H1 (cell line): ENCODE measurements around the gene ADAM12.

Source experiments
- CEBPB ChIP-seq: IDR thresholded peaks from 2 replicates; pipeline ENCODE4 v1.6.1; 2012; ENCODE audit warnings: low read depth, low read length
- CTCF ChIP-seq, 3 experiments: IDR thresholded peaks; 1 replicate in 2 of 3; 2 replicates in 1 of 3; pipeline versions ENCODE4 v1.5.1 to v1.6.1; 2011; ENCODE audit warnings: low read length in 3 of 3, mild to moderate bottlenecking in 3 of 3, inconsistent platforms in 2 of 3, low read depth in 1 of 3, moderate library complexity in 1 of 3; ENCODE audit not compliant: insufficient read depth in 1 of 3; ENCODE audit errors: control extremely low read depth in 1 of 3
- EP300 ChIP-seq, 2 experiments: IDR thresholded peaks; 1 replicate in 1 of 2; 2 replicates in 1 of 2; pipeline ENCODE4 v1.6.1; 2011 to 2012; ENCODE audit warnings: low read depth in 2 of 2, low read length in 2 of 2, mild to moderate bottlenecking in 2 of 2, borderline replicate concordance in 1 of 2, inconsistent platforms in 1 of 2, moderate library complexity in 1 of 2
- KDM1A ChIP-seq: fragments of 200-600, 300-600 bp; sonication (generic); IDR thresholded peaks from 2 replicates; pipeline ENCODE4 v1.7.1; 2016; ENCODE audit warnings: mild to moderate bottlenecking, low read length, borderline replicate concordance
- MAFK ChIP-seq: IDR thresholded peaks from 2 replicates; pipeline ENCODE4 v1.6.1; 2012; ENCODE audit warnings: low read depth, mild to moderate bottlenecking, improper control_type of control experiment, low read length
- NRF1 ChIP-seq: IDR thresholded peaks from 2 replicates; pipeline ENCODE4 v1.6.1; 2011; ENCODE audit warnings: mild to moderate bottlenecking, low read depth, low read length, improper control_type of control experiment
- POLR2A ChIP-seq, 2 experiments: IDR thresholded peaks; 1 replicate in 1 of 2; 2 replicates in 1 of 2; pipeline ENCODE4 v1.6.1; 2011; ENCODE audit warnings: low read depth in 2 of 2, low read length in 2 of 2, mild to moderate bottlenecking in 2 of 2; ENCODE audit errors: control extremely low read depth in 1 of 2
- POLR2AphosphoS5 ChIP-seq: IDR thresholded peaks from 2 replicates; pipeline ENCODE4 v1.6.1; 2011; ENCODE audit warnings: low read depth, low read length
- RAD21 ChIP-seq, 2 experiments: IDR thresholded peaks in 1 of 2; conservative IDR thresholded peaks in 1 of 2; 2 replicates each; pipeline ENCODE4 v1.6.1; 2011; ENCODE audit warnings: low read depth in 2 of 2, low read length in 2 of 2, improper control_type of control experiment in 1 of 2, inconsistent platforms in 1 of 2, mild to moderate bottlenecking in 1 of 2, moderate library complexity in 1 of 2
- SP1 ChIP-seq: IDR thresholded peaks from 2 replicates; pipeline ENCODE4 v1.6.1; 2011; ENCODE audit warnings: low read depth, low read length
- SP2 ChIP-seq: IDR thresholded peaks from 2 replicates; pipeline ENCODE4 v1.6.1; 2012; ENCODE audit warnings: mild to moderate bottlenecking, low read length, inconsistent platforms
- TAF1 ChIP-seq: IDR thresholded peaks from 2 replicates; pipeline ENCODE4 v1.6.1; 2011; ENCODE audit warnings: mild to moderate bottlenecking, low read depth, low read length
- TEAD4 ChIP-seq: IDR thresholded peaks from 2 replicates; pipeline ENCODE4 v1.6.1; 2012; ENCODE audit warnings: low read depth, low read length, inconsistent platforms, mixed read lengths

GRCh38 chr10:126286256-126286780 is 102.0 kb downstream of the ADAM12 start:
- no peak for TF ChIP-seq SP2
- TF ChIP-seq CTCF (IDR thresholded peaks at IDR 0.05; ENCODE audit: control extremely low read depth in 1 of 3, insufficient read depth in 1 of 3, low read depth in 1 of 3, low read length in 3 of 3): no peak
- TF ChIP-seq POLR2A (IDR thresholded peaks at IDR 0.05; ENCODE audit: control extremely low read depth in 1 of 2, low read depth in 2 of 2, low read length in 2 of 2): no peak
- no peak for TF ChIP-seq CEBPB
- TF ChIP-seq RAD21 (IDR thresholded peaks at IDR 0.05 in 1 of 2, conservative IDR thresholded peaks at IDR 0.05 in 1 of 2; ENCODE audit: low read depth in 2 of 2, low read length in 2 of 2): no peak
- no peak for TF ChIP-seq TEAD4
- TF ChIP-seq NRF1: no peak
- no peak for TF ChIP-seq SP1
- no peak for TF ChIP-seq EP300 (IDR thresholded peaks at IDR 0.05; ENCODE audit: borderline replicate concordance in 1 of 2, low read depth in 2 of 2, low read length in 2 of 2)
- no peak for TF ChIP-seq MAFK
- no peak for TF ChIP-seq POLR2AphosphoS5
- TF ChIP-seq TAF1: no peak
- no peak for TF ChIP-seq KDM1A
